Measurements from ENCODE around the gene HS3ST3B1.

- TF ChIP-seq, protein P1, sequence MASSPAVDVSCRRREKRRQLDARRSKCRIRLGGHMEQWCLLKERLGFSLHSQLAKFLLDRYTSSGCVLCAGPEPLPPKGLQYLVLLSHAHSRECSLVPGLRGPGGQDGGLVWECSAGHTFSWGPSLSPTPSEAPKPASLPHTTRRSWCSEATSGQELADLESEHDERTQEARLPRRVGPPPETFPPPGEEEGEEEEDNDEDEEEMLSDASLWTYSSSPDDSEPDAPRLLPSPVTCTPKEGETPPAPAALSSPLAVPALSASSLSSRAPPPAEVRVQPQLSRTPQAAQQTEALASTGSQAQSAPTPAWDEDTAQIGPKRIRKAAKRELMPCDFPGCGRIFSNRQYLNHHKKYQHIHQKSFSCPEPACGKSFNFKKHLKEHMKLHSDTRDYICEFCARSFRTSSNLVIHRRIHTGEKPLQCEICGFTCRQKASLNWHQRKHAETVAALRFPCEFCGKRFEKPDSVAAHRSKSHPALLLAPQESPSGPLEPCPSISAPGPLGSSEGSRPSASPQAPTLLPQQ (tag by site-specific recombination; IDR thresholded peaks at IDR 0.05), result no peak
- no peak for TF ChIP-seq SCRT2 (tag by site-specific recombination; IDR thresholded peaks at IDR 0.05)
- TF ChIP-seq MZF1 (tag by site-specific recombination; IDR thresholded peaks at IDR 0.05; ENCODE audit: borderline replicate concordance), result no peak
- no peak for TF ChIP-seq ZNF292 (tag by site-specific recombination; IDR thresholded peaks at IDR 0.05; ENCODE audit: borderline replicate concordance, low read depth)
- TF ChIP-seq ZNF660 (tag by site-specific recombination; IDR thresholded peaks at IDR 0.05), result no peak
- TF ChIP-seq, protein P2, sequence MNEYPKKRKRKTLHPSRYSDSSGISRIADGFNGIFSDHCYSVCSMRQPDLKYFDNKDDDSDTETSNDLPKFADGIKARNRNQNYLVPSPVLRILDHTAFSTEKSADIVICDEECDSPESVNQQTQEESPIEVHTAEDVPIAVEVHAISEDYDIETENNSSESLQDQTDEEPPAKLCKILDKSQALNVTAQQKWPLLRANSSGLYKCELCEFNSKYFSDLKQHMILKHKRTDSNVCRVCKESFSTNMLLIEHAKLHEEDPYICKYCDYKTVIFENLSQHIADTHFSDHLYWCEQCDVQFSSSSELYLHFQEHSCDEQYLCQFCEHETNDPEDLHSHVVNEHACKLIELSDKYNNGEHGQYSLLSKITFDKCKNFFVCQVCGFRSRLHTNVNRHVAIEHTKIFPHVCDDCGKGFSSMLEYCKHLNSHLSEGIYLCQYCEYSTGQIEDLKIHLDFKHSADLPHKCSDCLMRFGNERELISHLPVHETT (tag by site-specific recombination; IDR thresholded peaks at IDR 0.05), result no peak
- TF ChIP-seq, protein P3, sequence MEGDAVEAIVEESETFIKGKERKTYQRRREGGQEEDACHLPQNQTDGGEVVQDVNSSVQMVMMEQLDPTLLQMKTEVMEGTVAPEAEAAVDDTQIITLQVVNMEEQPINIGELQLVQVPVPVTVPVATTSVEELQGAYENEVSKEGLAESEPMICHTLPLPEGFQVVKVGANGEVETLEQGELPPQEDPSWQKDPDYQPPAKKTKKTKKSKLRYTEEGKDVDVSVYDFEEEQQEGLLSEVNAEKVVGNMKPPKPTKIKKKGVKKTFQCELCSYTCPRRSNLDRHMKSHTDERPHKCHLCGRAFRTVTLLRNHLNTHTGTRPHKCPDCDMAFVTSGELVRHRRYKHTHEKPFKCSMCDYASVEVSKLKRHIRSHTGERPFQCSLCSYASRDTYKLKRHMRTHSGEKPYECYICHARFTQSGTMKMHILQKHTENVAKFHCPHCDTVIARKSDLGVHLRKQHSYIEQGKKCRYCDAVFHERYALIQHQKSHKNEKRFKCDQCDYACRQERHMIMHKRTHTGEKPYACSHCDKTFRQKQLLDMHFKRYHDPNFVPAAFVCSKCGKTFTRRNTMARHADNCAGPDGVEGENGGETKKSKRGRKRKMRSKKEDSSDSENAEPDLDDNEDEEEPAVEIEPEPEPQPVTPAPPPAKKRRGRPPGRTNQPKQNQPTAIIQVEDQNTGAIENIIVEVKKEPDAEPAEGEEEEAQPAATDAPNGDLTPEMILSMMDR (tag by site-specific recombination; IDR thresholded peaks at IDR 0.05), result no peak
- no peak for TF ChIP-seq ZNF664 (tag by site-specific recombination; IDR thresholded peaks at IDR 0.05)
- no peak for TF ChIP-seq ZBTB17 (tag by site-specific recombination; IDR thresholded peaks at IDR 0.05)
Observed at GRCh38 chr17:14311981-14312380, 11.1 kb downstream of the HS3ST3B1 start.
